ENCODE measurements around the gene SPNS3.
A peak's percentile ranks its signal among the peaks of the same experiment; 100 is the strongest.

Gene SPNS3

DNA sequence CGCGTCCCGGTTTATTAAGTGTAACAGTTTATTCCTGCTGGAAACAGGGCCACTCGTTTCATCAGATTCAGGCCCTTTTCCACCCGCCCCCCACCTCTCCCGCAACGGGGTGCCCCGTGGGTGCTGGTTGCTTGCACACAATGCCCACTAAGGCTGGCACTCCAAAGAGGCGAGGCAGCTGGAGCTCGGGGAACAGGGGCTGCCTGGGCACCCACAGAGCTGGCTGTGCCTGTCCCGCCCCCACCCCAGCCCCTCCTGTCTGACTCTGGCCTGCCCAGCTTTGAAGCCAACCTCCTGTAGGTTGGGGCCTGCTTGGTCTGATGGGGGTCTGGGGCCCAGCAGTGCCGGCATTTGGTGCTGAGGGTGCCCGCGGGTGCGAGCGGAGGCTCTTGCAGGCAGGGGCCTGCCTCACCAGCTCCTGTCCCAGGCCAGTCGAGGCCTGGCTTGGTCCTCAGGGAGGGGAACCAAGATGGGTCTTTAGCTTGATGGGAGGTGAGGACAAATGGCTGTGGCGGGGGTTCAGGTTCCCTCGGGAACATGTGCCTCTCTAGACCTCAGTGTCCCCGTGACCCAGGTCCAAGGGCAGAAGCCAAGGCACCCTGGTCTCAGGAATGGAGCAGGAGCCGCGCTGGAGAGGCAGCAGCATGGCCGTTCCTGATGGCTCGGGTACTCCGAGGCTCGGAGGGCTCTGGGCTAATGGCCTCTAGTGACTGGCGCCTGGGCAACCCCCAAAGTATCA lies 101.4 kb downstream of the SPNS3 start:
- no peak for ATAC-seq (ENCODE audit: low read depth)
- H3K27me3 Mint-ChIP-seq = peaks cover 12% of the 10 kb centered on the region
- H3K9me3 Mint-ChIP-seq = no peaks in the 10 kb centered on the region
- H3K4me3 Mint-ChIP-seq = no peak overlapping the region
- no peak overlapping the region for H3K27ac Mint-ChIP-seq
- H3K4me1 Mint-ChIP-seq = peaks cover 11% of the 10 kb centered on the region
- peaks cover 3% of the 10 kb centered on the region for H3K36me3 Mint-ChIP-seq
- no peak for DNase-seq (ENCODE audit: low spot score in 2 of 2)

DNA sequence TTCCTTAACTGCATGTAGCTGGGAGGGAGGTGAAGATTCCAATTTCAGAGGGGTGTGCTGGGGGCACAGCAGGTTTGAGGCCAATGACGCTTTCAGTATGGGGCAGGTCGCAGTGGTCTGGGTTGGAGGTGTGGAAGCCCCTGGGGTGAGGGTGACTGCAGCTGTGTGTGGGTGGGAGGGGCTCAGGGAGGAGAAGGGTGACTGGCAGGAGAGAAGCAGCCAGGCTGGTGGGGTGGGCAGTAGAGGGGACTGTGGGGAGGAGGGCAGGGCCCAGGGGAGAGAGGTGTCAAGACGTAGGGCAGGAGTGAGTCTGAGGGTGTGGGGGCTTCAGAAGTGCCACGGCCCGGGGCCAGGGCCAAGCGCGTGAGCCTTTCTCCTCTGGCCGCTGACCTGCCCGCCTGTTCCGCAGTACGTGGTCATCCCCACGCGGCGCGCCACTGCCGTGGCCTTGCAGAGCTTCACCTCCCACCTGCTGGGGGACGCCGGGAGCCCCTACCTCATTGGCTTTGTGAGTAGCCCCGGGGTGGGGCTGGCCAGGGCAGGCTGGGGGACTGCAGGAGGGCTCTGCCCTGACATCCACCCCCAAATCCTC lies 102.0 kb downstream of the SPNS3 start:
- DNase-seq (ENCODE audit: low spot score in 2 of 2) (no peak), ATAC-seq (ENCODE audit: low read depth) (no peak)
- no peak overlapping the region for H3K27ac Mint-ChIP-seq
- H3K9me3 Mint-ChIP-seq = no peaks in the 10 kb centered on the region
- peaks cover 12% of the 10 kb centered on the region for H3K27me3 Mint-ChIP-seq
- no peak overlapping the region for H3K4me3 Mint-ChIP-seq
- H3K4me1 Mint-ChIP-seq = peaks cover 11% of the 10 kb centered on the region
- H3K36me3 Mint-ChIP-seq = peaks cover 3% of the 10 kb centered on the region

DNA sequence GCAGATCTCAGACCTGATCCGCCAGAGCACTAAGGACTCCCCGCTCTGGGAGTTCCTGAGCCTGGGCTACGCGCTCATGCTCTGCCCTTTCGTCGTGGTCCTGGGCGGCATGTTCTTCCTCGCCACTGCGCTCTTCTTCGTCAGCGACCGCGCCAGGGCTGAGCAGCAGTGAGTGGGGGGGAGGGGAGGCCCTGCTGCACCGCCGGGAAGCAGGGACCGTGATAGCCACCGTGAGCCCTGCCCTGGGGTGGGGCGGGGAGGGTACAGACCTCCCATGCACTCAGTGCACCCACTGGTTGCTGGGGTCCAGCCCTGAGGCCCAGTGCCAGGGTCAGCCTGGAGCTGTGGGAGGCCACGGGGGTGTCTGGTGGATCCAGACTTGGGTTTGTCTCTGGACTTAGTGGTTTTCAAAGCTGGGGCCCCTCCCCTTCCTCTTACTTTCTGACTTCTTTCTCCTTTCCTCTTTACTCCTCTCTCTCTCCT lies 102.6 kb downstream of the SPNS3 start:
- Mint-ChIP-seq H3K27ac (no peak overlapping the region), H3K36me3 (peaks cover 6% of the 10 kb centered on the region), H3K4me1 (peaks cover 11% of the 10 kb centered on the region), H3K4me3 (peak overlapping the region; percentile 6), H3K27me3 (peaks cover 12% of the 10 kb centered on the region), H3K9me3 (no peaks in the 10 kb centered on the region)
- ATAC-seq (ENCODE audit: low read depth) = no peak
- no peak for DNase-seq (ENCODE audit: low spot score in 2 of 2)

DNA sequence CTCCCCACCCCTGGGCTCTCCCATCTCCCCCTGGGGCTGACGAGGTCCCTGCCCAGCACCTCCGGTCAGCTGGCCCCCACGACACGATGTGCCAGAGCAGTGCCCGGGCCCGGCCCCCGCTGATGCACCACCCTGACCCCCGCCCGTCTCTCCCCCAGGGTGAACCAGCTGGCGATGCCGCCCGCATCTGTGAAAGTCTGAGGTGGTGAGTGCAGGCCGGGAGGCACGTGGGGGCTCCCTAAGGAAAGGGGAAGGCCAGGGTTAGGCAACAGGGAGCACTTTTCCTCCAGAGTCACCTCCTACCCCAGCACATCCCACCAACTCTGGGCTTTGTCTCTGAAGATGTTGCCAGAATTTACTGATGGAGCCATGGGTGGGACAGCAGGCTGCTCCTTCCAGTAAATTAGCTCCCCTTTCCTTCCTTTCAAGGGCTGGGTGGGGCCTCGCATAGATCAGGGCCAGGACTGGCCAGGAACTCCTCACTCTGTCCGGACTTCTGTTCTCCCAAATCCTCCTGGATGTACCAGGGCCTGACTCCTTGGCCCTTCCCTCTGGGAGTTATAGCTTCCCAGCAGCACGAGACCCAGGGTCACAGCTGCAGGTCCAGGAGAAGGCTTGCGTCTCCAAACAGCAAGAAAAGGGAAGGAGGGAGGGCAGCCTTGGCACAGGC lies 103.1 kb downstream of the SPNS3 start:
- ATAC-seq (ENCODE audit: low read depth) (no peak), DNase-seq (ENCODE audit: low spot score in 2 of 2) (no peak)
- Mint-ChIP-seq H3K4me1 (peaks cover 11% of the 10 kb centered on the region), H3K27me3 (peaks cover 12% of the 10 kb centered on the region), H3K36me3 (peaks cover 6% of the 10 kb centered on the region), H3K4me3 (peak overlapping the region; percentile 6), H3K9me3 (no peaks in the 10 kb centered on the region), H3K27ac (no peak overlapping the region)

All from memory B cell (primary cell).